ENCODE data around the gene MAP7. TPM values are rescaled to one million over a fixed set of nuclear protein-coding genes. Genes with fewer than 3 reads are reported as not detected.
"Not testable (repeated sequence)": the region's sequence is repeated elsewhere in the genome, so short reads cannot be mapped to it uniquely, and the experiment has no call there.

The MAP7 gene
- total RNA-seq, 1 experiment from 2014 or later, result not detected

- no peak for DNase-seq (ENCODE audit: low spot score)
Measured at GRCh38 chr6:136411025-136411325, 139.2 kb downstream of the MAP7 start.

DNA sequence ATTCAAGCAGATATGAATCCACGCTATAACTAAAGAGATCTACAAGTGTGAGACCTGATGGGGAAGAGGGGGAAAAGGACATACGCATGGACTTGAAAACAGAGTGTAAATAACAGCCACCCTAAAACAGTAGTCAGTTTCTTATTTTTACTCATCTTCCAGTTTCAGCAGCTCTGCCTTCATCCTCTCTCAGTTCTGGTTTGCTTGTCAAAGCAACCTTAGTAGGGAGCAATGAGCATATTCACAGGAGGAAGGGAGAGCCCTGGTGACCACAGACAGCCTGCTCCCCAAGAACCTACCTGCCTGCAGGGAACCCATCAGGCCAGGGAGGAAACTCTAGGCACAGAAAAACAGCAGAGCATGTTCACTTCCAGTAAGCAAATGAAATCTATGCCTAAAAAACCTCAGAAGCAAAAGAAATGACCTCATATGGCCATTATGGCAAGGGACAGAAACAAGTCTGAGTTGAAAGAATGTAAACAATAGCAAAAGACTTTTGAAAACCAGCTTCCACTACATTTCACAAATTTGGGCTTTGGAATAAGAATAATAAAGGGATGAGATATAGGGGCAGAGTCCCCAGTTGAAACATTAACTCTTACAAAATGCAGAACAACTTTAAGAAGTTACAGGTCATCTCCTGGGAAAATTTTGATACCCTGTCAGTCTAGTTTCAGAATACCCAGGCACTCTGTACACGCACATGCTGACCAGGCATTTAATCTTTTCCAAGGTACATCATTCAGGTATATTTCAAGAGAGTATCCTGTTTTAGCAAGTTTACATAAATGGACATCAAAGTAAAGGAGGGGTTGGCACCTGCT, 139.8 kb downstream of the MAP7 start:
- in situ Hi-C loops (cut with HindIII; ENCODE audit: low sequenced_read_pairs), result no loop called here

More at GRCh38 chr6:136411025-136411325, 139.2 kb downstream of the MAP7 start:
- in situ Hi-C loops (cut with HindIII; ENCODE audit: low sequenced_read_pairs), result no loop called here

GRCh38 chr6:136409597-136409996, 140.6 kb downstream of the MAP7 start:
- DNase-seq (ENCODE audit: low spot score), result no peak
- in situ Hi-C loops (cut with HindIII; ENCODE audit: low sequenced_read_pairs), result no loop called here

More for the DNA sequence above, 139.8 kb downstream of the MAP7 start:
- no peak for DNase-seq (ENCODE audit: low spot score)

DNA sequence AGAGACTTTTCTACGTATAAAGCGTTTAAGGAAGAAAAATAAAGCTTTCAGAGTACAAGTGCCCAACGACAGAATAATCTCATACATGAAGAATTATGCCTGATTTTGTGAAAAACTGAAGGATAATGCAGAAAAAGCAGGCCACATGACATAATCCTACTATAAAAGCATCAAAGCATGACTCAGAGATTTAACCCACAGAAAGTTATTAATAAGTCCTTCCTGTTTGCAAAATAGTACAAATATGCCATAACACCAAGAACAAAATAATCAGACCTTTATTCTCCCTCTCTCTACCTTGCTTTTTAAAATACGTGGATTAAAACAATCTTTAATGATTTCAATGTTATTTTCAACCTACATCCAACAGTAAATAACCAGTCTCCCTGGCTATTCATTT, 142.0 kb downstream of the MAP7 start:
- DNase-seq (ENCODE audit: low spot score), result no peak
- in situ Hi-C loops (cut with HindIII; ENCODE audit: low sequenced_read_pairs), result no loop called here

DNA sequence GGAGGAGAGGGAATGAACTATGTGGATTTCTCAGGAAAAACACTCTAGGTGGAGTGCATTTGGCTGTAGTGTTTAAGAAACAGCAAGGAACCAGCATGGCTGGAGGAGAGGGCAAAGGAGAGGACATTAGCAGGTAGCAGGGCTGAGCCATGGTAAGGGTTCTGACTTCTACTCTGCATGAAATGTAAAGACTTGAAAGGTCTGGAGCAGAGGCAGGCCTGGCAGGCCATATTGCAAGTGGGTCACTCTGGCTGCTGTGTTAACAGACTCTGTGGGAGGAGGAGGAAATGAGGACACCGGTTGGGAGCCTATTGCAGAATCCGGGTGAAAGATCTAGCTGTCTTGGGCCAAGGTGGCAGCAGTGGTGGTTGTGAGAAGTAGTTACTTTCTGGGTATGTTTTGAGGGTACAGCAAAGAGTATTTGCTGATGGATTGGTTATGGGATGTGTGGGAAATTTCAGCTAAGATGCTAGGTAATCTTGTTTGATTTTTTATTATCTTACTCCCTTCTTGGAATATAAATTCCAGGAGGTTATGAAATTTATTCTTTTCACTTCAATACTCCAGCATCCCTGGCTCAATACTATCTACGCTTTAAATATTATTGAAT, 144.7 kb downstream of the MAP7 start:
- in situ Hi-C loops (cut with HindIII; ENCODE audit: low sequenced_read_pairs), result no loop called here
- DNase-seq (ENCODE audit: low spot score), result peak; percentile 81

GRCh38 chr6:136404627-136405419, 145.4 kb downstream of the MAP7 start:
- peak; percentile 38 for DNase-seq (ENCODE audit: low spot score)
- in situ Hi-C loops (cut with HindIII; ENCODE audit: low sequenced_read_pairs), result no loop called here

GRCh38 chr6:136404007-136404406, 146.2 kb downstream of the MAP7 start:
- DNase-seq (ENCODE audit: low spot score), result no peak
- in situ Hi-C loops (cut with HindIII; ENCODE audit: low sequenced_read_pairs), result no loop called here

DNA sequence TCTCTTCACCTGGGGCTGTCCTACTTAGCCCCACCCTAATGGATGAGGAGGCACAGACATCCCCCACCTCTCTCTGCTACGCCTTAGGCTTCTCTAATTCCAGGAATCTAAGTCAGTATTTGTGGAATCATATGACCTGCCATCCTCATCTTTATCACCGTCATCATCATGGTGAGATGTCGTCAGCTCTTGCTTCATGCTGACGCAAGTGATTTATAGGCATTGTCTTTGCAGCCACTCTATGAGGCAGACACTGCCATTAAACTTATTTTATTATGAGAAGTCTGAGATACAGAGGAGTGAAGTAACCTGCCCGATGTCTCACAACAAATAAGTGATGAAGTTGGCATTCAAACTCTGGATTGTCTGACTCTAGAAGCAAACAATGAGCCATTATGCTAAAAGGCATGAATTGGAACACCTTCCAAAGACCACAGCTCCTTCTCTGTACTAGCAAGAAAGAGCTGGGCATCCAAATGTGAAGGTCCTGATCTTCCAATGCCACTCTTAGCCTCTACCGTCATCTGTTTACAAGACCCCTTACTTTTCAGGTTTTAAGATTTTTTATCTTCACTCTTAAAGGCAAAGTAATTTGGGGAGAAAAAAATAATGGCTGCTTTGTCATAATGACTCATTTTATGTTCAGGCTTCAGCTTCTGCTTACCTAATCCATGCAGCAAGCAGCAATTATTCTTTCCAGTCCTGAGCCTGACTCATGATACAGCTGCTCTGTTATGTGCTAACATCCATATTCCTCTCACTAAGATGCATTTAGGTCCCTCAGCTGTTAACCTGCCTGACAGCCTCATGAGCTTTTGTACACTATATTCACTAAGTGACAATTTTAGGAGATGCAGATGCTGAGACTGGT, 146.9 kb downstream of the MAP7 start:
- DNase-seq (ENCODE audit: low spot score), result no peak
- in situ Hi-C loops (cut with HindIII; ENCODE audit: low sequenced_read_pairs), result no loop called here

DNA sequence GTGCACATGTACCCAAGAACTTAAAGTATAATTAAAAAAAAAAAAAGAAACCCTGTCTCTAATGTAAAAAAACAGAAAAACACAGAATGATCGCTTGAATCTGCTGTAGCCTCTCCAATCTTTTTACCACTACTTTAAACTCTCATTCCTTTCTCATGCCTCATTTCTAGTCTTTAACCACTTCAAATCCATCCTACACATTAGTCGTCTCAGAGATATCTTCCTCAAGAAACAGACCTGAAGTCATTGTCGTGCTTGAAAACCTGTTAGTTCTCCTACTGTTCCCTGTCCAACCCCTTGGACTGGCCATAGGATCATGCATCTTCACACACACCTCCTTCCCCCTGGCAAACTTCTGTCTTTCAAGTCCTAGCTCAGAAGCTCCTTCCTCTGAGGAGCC, 148.5 kb downstream of the MAP7 start:
- DNase-seq (ENCODE audit: low spot score), result no peak
- in situ Hi-C loops (cut with HindIII; ENCODE audit: low sequenced_read_pairs), result no loop called here

DNA sequence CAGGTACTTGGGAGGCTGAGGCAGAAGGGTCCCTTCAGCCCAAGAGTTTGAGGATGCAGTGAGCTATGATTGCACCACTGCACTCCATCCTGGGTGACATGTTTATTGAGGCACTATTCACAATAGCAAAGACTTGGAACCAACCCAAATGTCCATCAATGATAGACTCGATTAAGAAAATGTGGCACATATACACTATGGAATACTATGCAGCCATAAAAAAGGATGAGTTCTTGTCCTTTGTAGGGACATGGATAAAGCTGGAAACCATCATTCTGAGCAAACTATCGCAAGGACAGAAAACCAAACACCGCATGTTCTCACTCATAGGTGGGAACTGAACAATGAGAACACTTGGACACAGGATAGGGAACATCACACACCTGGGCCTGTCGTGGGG, 149.0 kb downstream of the MAP7 start:
- DNase-seq (ENCODE audit: low spot score); in situ Hi-C loops (cut with HindIII; ENCODE audit: low sequenced_read_pairs): not testable (repeated sequence)

DNA sequence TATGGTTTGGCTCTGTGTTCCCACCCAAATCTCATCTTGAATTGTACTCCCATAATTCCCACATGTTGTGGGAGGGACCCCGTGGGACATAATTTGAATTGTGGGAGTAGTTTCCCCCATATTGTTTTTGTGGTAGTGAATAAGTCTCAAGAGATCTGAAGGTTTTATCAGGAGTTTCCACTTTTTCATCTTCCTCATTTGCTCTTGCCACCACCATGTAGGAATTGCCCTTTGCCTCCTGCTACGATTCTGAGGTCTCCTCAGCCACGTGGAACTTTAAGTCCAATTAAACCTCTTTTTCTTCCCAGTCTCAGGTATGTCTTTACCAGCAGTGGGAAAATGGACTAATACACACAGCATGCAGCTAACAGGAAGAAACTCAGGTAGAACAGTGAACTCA, 151.8 kb downstream of the MAP7 start:
- DNase-seq (ENCODE audit: low spot score), result no peak
- in situ Hi-C loops (cut with HindIII; ENCODE audit: low sequenced_read_pairs), result no loop called here

GRCh38 chr6:136396908-136397307, 153.3 kb downstream of the MAP7 start:
- in situ Hi-C loops (cut with HindIII; ENCODE audit: low sequenced_read_pairs), result no loop called here
- DNase-seq (ENCODE audit: low spot score), result no peak

GRCh38 chr6:136390959-136391358, 159.3 kb downstream of the MAP7 start:
- in situ Hi-C loops (cut with HindIII; ENCODE audit: low sequenced_read_pairs), result not testable (repeated sequence)

GRCh38 chr6:136387316-136387715, 162.9 kb downstream of the MAP7 start:
- in situ Hi-C loops (cut with HindIII; ENCODE audit: low sequenced_read_pairs), result no loop called here

More at GRCh38 chr6:136390959-136391358, 159.3 kb downstream of the MAP7 start:
- DNase-seq (ENCODE audit: low spot score), result not testable (repeated sequence)

GRCh38 chr6:136383268-136383937, 166.8 kb downstream of the MAP7 start:
- DNase-seq (ENCODE audit: low spot score), result no peak
- in situ Hi-C loops (cut with HindIII; ENCODE audit: low sequenced_read_pairs), result no loop called here

More at GRCh38 chr6:136387316-136387715, 162.9 kb downstream of the MAP7 start:
- no peak for DNase-seq (ENCODE audit: low spot score)

GRCh38 chr6:136382676-136383252, 167.5 kb downstream of the MAP7 start:
- no peak for DNase-seq (ENCODE audit: low spot score)
- in situ Hi-C loops (cut with HindIII; ENCODE audit: low sequenced_read_pairs), result no loop called here

DNA sequence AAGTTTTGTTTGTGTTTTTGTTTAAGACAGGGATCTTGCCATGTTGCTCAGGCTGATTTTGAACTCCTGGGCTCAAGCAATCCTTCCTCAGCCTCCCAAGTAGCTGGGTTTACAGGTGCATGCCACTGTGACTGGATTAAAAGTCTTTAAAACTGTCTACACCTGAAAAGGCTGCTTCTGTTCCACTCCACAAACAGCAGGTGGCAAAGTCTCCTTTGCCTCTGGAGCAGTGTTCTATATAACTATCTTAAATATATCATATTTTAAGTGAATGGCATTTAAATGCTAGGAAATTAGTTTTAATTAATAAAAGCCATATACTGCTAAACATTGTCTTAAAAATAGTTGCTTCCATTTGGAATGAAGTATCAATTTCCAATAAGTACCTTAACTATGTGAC, 171.3 kb downstream of the MAP7 start:
- no peak for DNase-seq (ENCODE audit: low spot score)
- in situ Hi-C loops (cut with HindIII; ENCODE audit: low sequenced_read_pairs), result no loop called here

DNA sequence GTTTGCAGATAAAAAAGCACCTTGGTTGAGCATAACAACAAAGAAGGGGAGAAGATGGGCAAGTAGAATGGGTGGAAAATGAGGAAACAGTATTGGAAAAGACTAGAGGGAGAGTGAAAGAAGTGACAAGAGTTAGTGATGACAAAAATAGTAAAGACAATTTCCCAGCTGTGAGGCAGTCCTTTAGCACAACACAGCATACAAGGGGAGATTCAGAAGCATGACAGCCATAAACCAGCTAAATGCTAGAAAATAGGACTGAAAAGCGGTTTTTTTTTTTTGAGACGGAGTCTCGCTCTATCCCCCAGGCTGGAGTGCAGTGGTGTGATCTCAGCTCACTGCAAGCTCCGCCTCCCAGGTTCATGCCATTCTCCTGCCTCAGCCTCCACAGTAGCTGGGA, 174.4 kb downstream of the MAP7 start:
- in situ Hi-C loops (cut with HindIII; ENCODE audit: low sequenced_read_pairs); DNase-seq (ENCODE audit: low spot score): not testable (repeated sequence)
